HG03045 (cell line): Measurements from ENCODE around the gene OSBPL3.
A peak's percentile ranks its signal among the peaks of the same experiment; 100 is the strongest.
"Not testable (repeated sequence)": the region's sequence is repeated elsewhere in the genome, so short reads cannot be mapped to it uniquely, and the experiment has no call there.

Experiments
- ATAC-seq: cut with Tn5 transposase; IDR thresholded peaks from one replicate; pipeline ENCODE4 v1.9.1; 2021; ENCODE audit warnings: mild to moderate bottlenecking, moderate library complexity; ENCODE audit not compliant: unreplicated experiment

The OSBPL3 gene

GRCh38 chr7:24979863-24980533 is at the start of gene OSBPL3:
OSBPL3 (minus strand) TSS chr7:24980178; CDS start chr7:24892472, 87,706 bp downstream.
- peak; percentile 70 for ATAC-seq

GRCh38 chr7:25029075-25029474 is 49.1 kb upstream of the OSBPL3 start:
- ATAC-seq, result no peak

GRCh38 chr7:25028370-25029021 is 48.5 kb upstream of the OSBPL3 start:
- ATAC-seq, result no peak

GRCh38 chr7:25026156-25026555 is 46.2 kb upstream of the OSBPL3 start:
- no peak for ATAC-seq

- no peak for ATAC-seq
Measured at GRCh38 chr7:25025218-25025671, 45.3 kb upstream of the OSBPL3 start.

- ATAC-seq, result no peak
Measured at GRCh38 chr7:25024066-25024465, 44.1 kb upstream of the OSBPL3 start.

- ATAC-seq, result not testable (repeated sequence)
Measured at GRCh38 chr7:25017671-25018070, 37.7 kb upstream of the OSBPL3 start.

- ATAC-seq, result no peak
Measured at GRCh38 chr7:25014756-25015155, 34.8 kb upstream of the OSBPL3 start.

GRCh38 chr7:25012710-25013109 is 32.7 kb upstream of the OSBPL3 start:
- not testable (repeated sequence) for ATAC-seq

- ATAC-seq, result no peak
Measured at GRCh38 chr7:25012254-25012653, 32.3 kb upstream of the OSBPL3 start.

- ATAC-seq, result no peak
Measured at GRCh38 chr7:25009257-25009656, 29.3 kb upstream of the OSBPL3 start.

GRCh38 chr7:25007668-25008067 is 27.7 kb upstream of the OSBPL3 start:
- no peak for ATAC-seq

- ATAC-seq, result no peak
Measured at GRCh38 chr7:25006276-25006675, 26.3 kb upstream of the OSBPL3 start.

GRCh38 chr7:25005658-25006057 is 25.7 kb upstream of the OSBPL3 start:
- no peak for ATAC-seq

GRCh38 chr7:25002786-25003185 is 22.8 kb upstream of the OSBPL3 start:
- no peak for ATAC-seq

GRCh38 chr7:24995466-24995865 is 15.5 kb upstream of the OSBPL3 start:
- ATAC-seq, result no peak

GRCh38 chr7:24992314-24992713 is 12.3 kb upstream of the OSBPL3 start:
- ATAC-seq, result no peak

- no peak for ATAC-seq
Measured at GRCh38 chr7:24991353-24991752, 11.4 kb upstream of the OSBPL3 start.

GRCh38 chr7:24987331-24987842 is 7.4 kb upstream of the OSBPL3 start:
- no peak for ATAC-seq

GRCh38 chr7:24982917-24983316 is 2.9 kb upstream of the OSBPL3 start:
- ATAC-seq, result no peak

GRCh38 chr7:24981171-24981951 is 1.4 kb upstream of the OSBPL3 start:
- no peak for ATAC-seq
